ENCODE measurements around the gene ERG. TPM values are rescaled to one million over a fixed set of nuclear protein-coding genes. Genes with fewer than 3 reads are reported as not detected.

Gene ERG
- total RNA-seq, 1 donor from 2014 or later, result 4.0 TPM

- no peak for DNase-seq (ENCODE audit: low spot score)
- no peak for ATAC-seq
Measured at GRCh38 chr21:38475519-38475918, 22.8 kb downstream of the ERG start.

GRCh38 chr21:38474796-38475195 lies 23.5 kb downstream of the ERG start:
- DNase-seq (ENCODE audit: low spot score), result no peak
- no peak for ATAC-seq

- ATAC-seq (no peak), DNase-seq (ENCODE audit: low spot score) (no peak)
Measured at GRCh38 chr21:38474124-38474523, 24.2 kb downstream of the ERG start.

- ATAC-seq (no peak), DNase-seq (ENCODE audit: low spot score) (no peak)
Measured at GRCh38 chr21:38472412-38473108, 25.7 kb downstream of the ERG start.

GRCh38 chr21:38471766-38472165 lies 26.5 kb downstream of the ERG start:
- DNase-seq (ENCODE audit: low spot score) (no peak), ATAC-seq (no peak)

GRCh38 chr21:38470755-38471154 lies 27.5 kb downstream of the ERG start:
- DNase-seq (ENCODE audit: low spot score) (no peak), ATAC-seq (no peak)

GRCh38 chr21:38469642-38470041 lies 28.6 kb downstream of the ERG start:
- no peak for DNase-seq (ENCODE audit: low spot score)

GRCh38 chr21:38468989-38469388 lies 29.3 kb downstream of the ERG start:
- no peak for DNase-seq (ENCODE audit: low spot score)

More at GRCh38 chr21:38469642-38470041, 28.6 kb downstream of the ERG start:
- no peak for ATAC-seq

GRCh38 chr21:38467911-38468310 lies 30.4 kb downstream of the ERG start:
- no peak for DNase-seq (ENCODE audit: low spot score)
- no peak for ATAC-seq

More at GRCh38 chr21:38468989-38469388, 29.3 kb downstream of the ERG start:
- ATAC-seq, result no peak

- no peak for ATAC-seq
- DNase-seq (ENCODE audit: low spot score), result no peak
Measured at GRCh38 chr21:38467374-38467773, 30.9 kb downstream of the ERG start.

- ATAC-seq (no peak), DNase-seq (ENCODE audit: low spot score) (no peak)
Measured at GRCh38 chr21:38460171-38460742, 38.0 kb downstream of the ERG start.

- no peak for ATAC-seq
- DNase-seq (ENCODE audit: low spot score), result no peak
Measured at GRCh38 chr21:38459490-38459889, 38.8 kb downstream of the ERG start.

- DNase-seq (ENCODE audit: low spot score), result no peak
- no peak for ATAC-seq
Measured at GRCh38 chr21:38455403-38455802, 42.9 kb downstream of the ERG start.

- ATAC-seq (no peak), DNase-seq (ENCODE audit: low spot score) (no peak)
Measured at GRCh38 chr21:38454702-38455101, 43.6 kb downstream of the ERG start.

GRCh38 chr21:38454161-38454560 lies 44.1 kb downstream of the ERG start:
- no peak for ATAC-seq
- DNase-seq (ENCODE audit: low spot score), result no peak

- DNase-seq (ENCODE audit: low spot score) (no peak), ATAC-seq (no peak)
Measured at GRCh38 chr21:38448671-38449385, 49.4 kb downstream of the ERG start.

GRCh38 chr21:38447611-38448010 lies 50.7 kb downstream of the ERG start:
- DNase-seq (ENCODE audit: low spot score) (no peak), ATAC-seq (no peak)

- no peak for ATAC-seq
- no peak for DNase-seq (ENCODE audit: low spot score)
Measured at GRCh38 chr21:38444691-38445090, 53.6 kb downstream of the ERG start.

- ATAC-seq, result no peak
- no peak for DNase-seq (ENCODE audit: low spot score)
Measured at GRCh38 chr21:38443110-38443509, 55.2 kb downstream of the ERG start.

GRCh38 chr21:38441153-38441552 lies 57.1 kb downstream of the ERG start:
- DNase-seq (ENCODE audit: low spot score), result no peak
- no peak for ATAC-seq

GRCh38 chr21:38440746-38441145 lies 57.5 kb downstream of the ERG start:
- ATAC-seq, result no peak
- no peak for DNase-seq (ENCODE audit: low spot score)

GRCh38 chr21:38439957-38440356 lies 58.3 kb downstream of the ERG start:
- ATAC-seq, result no peak
- no peak for DNase-seq (ENCODE audit: low spot score)
